Sigmoid colon (tissue), 7 donors: ENCODE results near the gene PSMD4. TPM values are rescaled to one million over a fixed set of nuclear protein-coding genes. Genes with fewer than 3 reads are reported as not detected.
A peak's percentile ranks its signal among the peaks of the same experiment; 100 is the strongest.

ENCODE experiments used
- DNase-seq: peaks from one replicate; pipeline ENCODE4 v3.0.0-alpha.2; 2019
- H3K27ac ChIP-seq, 4 donors: fragments of 200-600 bp; sonication (generic); one replicate each; pipeline ENCODE4 v1.5.1; 2016 to 2019; ENCODE audit warnings: mild to moderate bottlenecking in 1 of 4
- H3K27me3 ChIP-seq, 3 donors: fragments of 200-600 bp; sonication (generic); one replicate each; pipeline ENCODE4 v1.5.1; 2019; ENCODE audit warnings: mild to moderate bottlenecking in 1 of 3
- H3K36me3 ChIP-seq, 4 donors: fragments of 200-600 bp; sonication (generic); one replicate each; pipeline ENCODE4 v1.5.1; 2016 to 2019
- H3K4me1 ChIP-seq, 4 donors: fragments of 200-600 bp; sonication (generic); one replicate each; pipeline ENCODE4 v1.5.1; 2017 to 2019
- H3K4me3 ChIP-seq, 4 donors: fragments of 200-600 bp; sonication (generic); one replicate each; pipeline ENCODE4 v1.5.1; 2017 to 2019; ENCODE audit warnings: mild to moderate bottlenecking in 2 of 4, moderate library complexity in 1 of 4
- H3K9me3 ChIP-seq, 4 donors: fragments of 200-600 bp in 3 of 4; sonication (generic) in 3 of 4; one replicate each; pipeline versions ENCODE4 v1.5.1 to v1.6.1; 2013 to 2019
- CTCF ChIP-seq, 4 experiments: fragments of 450-650 bp in 3 of 4; fragments of 200-600 bp in 1 of 4; IDR thresholded peaks; one replicate each; pipeline ENCODE4 v1.5.1; 2016 to 2019; ENCODE audit warnings: antibody characterized with exemption in 4 of 4, mild to moderate bottlenecking in 3 of 4, moderate library complexity in 2 of 4
- EP300 ChIP-seq, 4 donors: sonication (generic); formaldehyde crosslinking; IDR thresholded peaks; one replicate each; pipeline ENCODE4 v1.6.1; 2017; ENCODE audit warnings: antibody characterized with exemption in 4 of 4
- POLR2A ChIP-seq, 2 donors: fragments of 450-650 bp; IDR thresholded peaks; one replicate each; pipeline ENCODE4 v1.6.1; 2016; ENCODE audit warnings: antibody characterized with exemption in 2 of 2, mild to moderate bottlenecking in 2 of 2, moderate library complexity in 2 of 2
- POLR2AphosphoS5 ChIP-seq, 4 donors: sonication (generic); formaldehyde crosslinking; IDR thresholded peaks; one replicate each; pipeline ENCODE4 v1.6.1; 2017; ENCODE audit warnings: antibody characterized with exemption in 4 of 4
- WGBS, 2 donors: extraction: QIAGEN DNeasy Blood & Tissue Kit; methylation state at CpG; one replicate each; pipeline ENCODE4 v1.1.7; 2013; 5-methylcytosine and 5-hydroxymethylcytosine counted together
- intact Hi-C: fragments of 100-400 bp; cut with DNase I; formaldehyde crosslinking; loops from one replicate; pipeline ENCODE4 v1.15.1; 2023
- polyA plus RNA-seq, 3 donors: library from polyadenylated mRNA; stranded (reverse); fragments of 200-250 nt; gene quantifications; one replicate each; pipeline ENCODE4 v1.2.3, GENCODE V29; 2013
- total RNA-seq, 4 donors: library from RNA; depleted of rRNA; stranded (reverse); fragments of >200 nt; gene quantifications; one replicate each; pipeline ENCODE4 v1.1.0, GENCODE V29; 2016
- donor health status: healthy with polysubstance abuse.
- donor health status: Bipolar disorder and iron deficiency.
- donor health status: healthy.

Gene PSMD4
- total and polyA plus RNA-seq, 7 donors: 111 to 194 (median 153) TPM

DNA sequence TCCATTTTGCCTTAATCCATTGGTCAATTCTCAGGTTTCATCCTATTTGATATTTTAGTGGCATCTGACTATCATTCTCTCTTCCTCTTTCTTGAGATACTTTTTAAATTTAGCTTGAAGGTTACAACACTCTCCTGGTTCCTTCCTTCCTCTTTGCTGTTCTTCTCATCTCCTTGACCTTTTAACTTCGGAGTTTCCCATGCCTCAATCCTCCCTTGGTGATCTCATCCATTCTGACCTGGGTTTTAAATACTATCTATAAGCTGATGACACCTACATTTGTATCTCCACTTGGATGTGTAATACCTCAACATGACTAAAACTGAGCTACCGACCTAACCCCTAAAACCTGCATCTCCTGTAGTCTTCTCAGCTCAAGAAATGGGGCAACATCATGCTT lies 22.7 kb downstream of the PSMD4 start:
- H3K4me3 ChIP-seq: no peak overlapping the region
- DNase-seq: no peak
- peaks cover 0 to 5% (median 5%) of the 10 kb centered on the region in 4 donors for H3K4me1 ChIP-seq
- 62 to 74% methylated on average over 2 of the region's 2 CpGs for WGBS, 2 donors
- no peaks in the 10 kb centered on the region for H3K9me3 ChIP-seq
- no peak overlapping the region for H3K27ac ChIP-seq
- H3K36me3 ChIP-seq: peaks cover 0 to 6% (median 0%) of the 10 kb centered on the region in 4 donors
- TF ChIP-seq POLR2A (IDR thresholded peaks at IDR 0.05) (no peak), CTCF (IDR thresholded peaks at IDR 0.05) (no peak), EP300 (IDR thresholded peaks at IDR 0.05) (no peak), POLR2AphosphoS5 (IDR thresholded peaks at IDR 0.05) (no peak)
- intact Hi-C loops: no loop called here
- H3K27me3 ChIP-seq: no peaks in the 10 kb centered on the region

DNA sequence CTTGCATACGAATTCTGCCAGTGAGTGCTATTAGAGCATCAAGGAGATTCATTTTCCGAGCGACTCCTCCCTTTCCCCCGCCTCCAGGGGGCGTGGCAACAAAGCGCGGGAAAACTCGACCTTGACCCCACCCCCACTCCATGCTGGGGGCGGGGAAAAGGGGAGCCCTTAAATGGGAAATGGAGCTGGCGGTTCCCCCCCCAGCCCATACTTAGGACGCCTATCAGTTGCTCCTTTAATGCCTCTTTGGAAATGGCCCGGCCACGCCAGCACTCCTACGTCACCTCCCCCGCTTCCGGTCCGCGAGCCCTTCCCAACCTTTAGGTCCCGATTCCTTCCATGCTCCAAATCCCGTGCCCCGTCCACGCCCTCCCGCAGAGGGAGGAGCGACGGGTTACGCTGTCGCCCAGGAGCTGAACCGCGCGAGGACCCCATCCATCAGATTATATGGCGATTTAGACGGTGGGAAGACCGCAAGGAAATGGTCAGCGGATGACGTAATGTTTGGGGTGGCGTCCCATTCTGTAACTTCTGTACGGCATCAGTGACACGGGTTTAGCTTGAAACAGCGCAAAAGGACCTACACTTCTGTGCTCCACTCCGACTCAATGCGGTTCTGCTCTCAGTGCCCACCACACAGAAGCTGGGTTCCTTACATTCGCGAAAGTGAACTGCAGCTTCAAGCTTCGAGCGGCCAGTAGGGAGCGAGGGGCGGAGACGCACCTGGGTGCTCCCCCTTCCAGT lies 26.9 kb downstream of the PSMD4 start:
- peak in 2 of 4 experiments; percentile 33 to 40 for TF ChIP-seq CTCF (IDR thresholded peaks at IDR 0.05)
- TF ChIP-seq EP300 (IDR thresholded peaks at IDR 0.05): peak in 2 of 4 donors; percentile 34 to 39
- peak; percentile 57 to 83 (median 78) for TF ChIP-seq POLR2AphosphoS5 (IDR thresholded peaks at IDR 0.05)
- peak; percentile 20 to 45 for TF ChIP-seq POLR2A (IDR thresholded peaks at IDR 0.05)
- WGBS, 2 donors: 0% methylated on average over 48 of the region's 48 CpGs
- H3K9me3 ChIP-seq: no peaks in the 10 kb centered on the region
- H3K4me1 ChIP-seq: peaks cover 2 to 22% (median 21%) of the 10 kb centered on the region in 4 donors
- intact Hi-C loops: loop anchor here (5.0 kb wide), 4 partner anchors 46 to 176 kb away; partner anchors contain the start of genes PI4KB, POGZ, PSMB4 and RFX5
- H3K4me3 ChIP-seq: peak overlapping the region; percentile 73 to 84 (median 80)
- H3K36me3 ChIP-seq: peaks cover 2 to 16% (median 7%) of the 10 kb centered on the region in 4 donors
- H3K27me3 ChIP-seq: no peaks in the 10 kb centered on the region
- peak overlapping the region; percentile 97 to 99 (median 98) for H3K27ac ChIP-seq
- DNase-seq: peak; percentile 99

DNA sequence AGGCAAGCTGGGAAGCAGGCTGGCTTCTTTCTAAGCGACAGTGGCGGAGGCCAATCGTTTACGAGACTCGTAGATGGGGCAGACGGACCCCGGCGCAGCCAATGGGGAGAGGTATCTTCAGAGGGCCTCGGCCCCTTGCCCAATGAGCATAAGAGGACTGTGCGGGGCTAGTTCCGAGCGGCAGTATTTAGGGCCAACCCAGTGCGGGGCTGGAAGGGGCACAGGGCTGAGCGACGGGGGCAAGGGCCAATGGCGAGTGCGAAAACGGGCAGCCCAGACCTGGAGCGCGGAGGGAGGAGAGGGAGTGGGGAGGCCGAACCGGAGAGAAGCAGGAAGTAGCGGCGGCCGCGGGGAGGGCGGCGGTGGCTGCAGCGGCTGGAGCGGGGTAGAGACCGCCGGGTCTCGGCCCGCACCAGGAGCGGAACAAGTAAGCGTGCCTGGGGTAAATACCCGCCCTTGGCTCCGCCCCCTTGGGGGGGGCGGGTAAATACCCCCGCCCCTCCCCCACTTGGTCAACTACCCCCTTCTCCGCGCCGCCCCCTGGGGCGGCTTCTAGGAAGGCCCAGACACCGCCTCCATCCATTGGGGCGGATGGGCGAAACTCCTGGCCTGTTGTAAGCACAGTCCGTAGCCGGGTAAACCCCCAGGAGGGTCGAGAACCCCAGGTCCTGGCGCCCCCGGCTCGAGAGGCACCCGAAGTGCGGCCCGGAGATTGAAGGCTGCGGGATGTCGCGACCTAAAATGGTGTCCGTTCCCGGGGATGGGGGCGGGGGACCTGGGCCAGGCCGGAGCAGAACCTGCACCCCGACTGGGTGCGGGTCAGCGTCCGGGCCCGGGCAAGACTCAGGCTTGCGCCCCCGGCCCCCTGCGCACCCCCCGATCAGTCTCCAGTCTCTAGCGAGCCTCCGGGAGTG lies 27.7 kb downstream of the PSMD4 start, which contains the start of gene ZNF687:
Gene ZNF687, plus strand, starts transcription at position 331 of the 914 bp plus-strand sequence. CDS start 3,993 bp downstream, outside the sequence.
- 0 to 1% methylated on average over 74 of the region's 74 CpGs for WGBS, 2 donors
- peak; percentile 100 for DNase-seq
- peaks cover 2 to 22% (median 21%) of the 10 kb centered on the region in 4 donors for H3K4me1 ChIP-seq
- H3K4me3 ChIP-seq: peak within 1 kb of the TSS; percentile 73 to 84 (median 80)
- TF ChIP-seq POLR2AphosphoS5 (IDR thresholded peaks at IDR 0.05): peak; percentile 71 to 91 (median 84)
- no peak for TF ChIP-seq EP300 (IDR thresholded peaks at IDR 0.05)
- TF ChIP-seq POLR2A (IDR thresholded peaks at IDR 0.05): peak; percentile 60 to 86
- TF ChIP-seq CTCF (IDR thresholded peaks at IDR 0.05): no peak
- no peaks in the 10 kb centered on the region for H3K9me3 ChIP-seq
- intact Hi-C loops: loop anchor here (5.0 kb wide), 4 partner anchors 45 to 175 kb away; partner anchors contain the start of genes PI4KB, POGZ, PSMB4 and RFX5
- H3K36me3 ChIP-seq: peaks cover 10 to 24% (median 15%) of the 10 kb centered on the region in 4 donors
- peak within 1 kb of the TSS; percentile 97 to 99 (median 98) for H3K27ac ChIP-seq
- H3K27me3 ChIP-seq: no peaks in the 10 kb centered on the region

GRCh38 chr1:151282883-151283725 lies 28.6 kb downstream of the PSMD4 start:
- TF ChIP-seq POLR2A (IDR thresholded peaks at IDR 0.05): no peak
- TF ChIP-seq EP300 (IDR thresholded peaks at IDR 0.05): no peak
- no peak for TF ChIP-seq CTCF (IDR thresholded peaks at IDR 0.05)
- no peak for TF ChIP-seq POLR2AphosphoS5 (IDR thresholded peaks at IDR 0.05)
- peak overlapping the region; percentile 97 to 99 (median 98) for H3K27ac ChIP-seq
- peaks cover 19 to 33% (median 23%) of the 10 kb centered on the region in 4 donors for H3K36me3 ChIP-seq
- 2 to 7% methylated on average over 44 of the region's 44 CpGs for WGBS, 2 donors
- peak overlapping the region; percentile 73 to 84 (median 80) for H3K4me3 ChIP-seq
- peak; percentile 79 for DNase-seq
- H3K9me3 ChIP-seq: no peaks in the 10 kb centered on the region
- intact Hi-C loops: loop anchor here (5.0 kb wide), 4 partner anchors 44 to 174 kb away; partner anchors contain the start of genes PI4KB, POGZ, PSMB4 and RFX5
- no peaks in the 10 kb centered on the region for H3K27me3 ChIP-seq
- peaks cover 2 to 22% (median 21%) of the 10 kb centered on the region in 4 donors for H3K4me1 ChIP-seq
